SK-N-SH treated with all-trans-retinoic acid at 6 μM for 48 hours (cell line): ENCODE results near the gene TTF2.

Source experiments
- BACH2 ChIP-seq: fragments of 250-450 bp; sonication (Bioruptor Pico); IDR thresholded peaks from 2 replicates; pipeline ENCODE4 v1.9.0; 2021; ENCODE audit warnings: mild to moderate bottlenecking, borderline replicate concordance
- CSDC2 ChIP-seq: fragments of 250-450 bp; sonication (Bioruptor Pico); IDR thresholded peaks from 2 replicates; pipeline ENCODE4 v1.5.0; 2020; ENCODE audit warnings: mild to moderate bottlenecking, moderate library complexity
- CSRNP3 ChIP-seq: fragments of 250-450 bp; sonication (Bioruptor Pico); IDR thresholded peaks from 2 replicates; pipeline ENCODE4 v1.5.1; 2021; ENCODE audit warnings: mild to moderate bottlenecking, moderate library complexity
- ESRRG ChIP-seq: fragments of 250-450 bp; sonication (Bioruptor Pico); IDR thresholded peaks from 2 replicates; pipeline ENCODE4 v1.6.1; 2021; ENCODE audit warnings: mild to moderate bottlenecking
- PPARA ChIP-seq: fragments of 250-450 bp; sonication (Bioruptor Pico); IDR thresholded peaks from 2 replicates; pipeline ENCODE4 v1.5.0; 2020; ENCODE audit warnings: mild to moderate bottlenecking, borderline replicate concordance
- RARB ChIP-seq: fragments of 250-450 bp; sonication (Bioruptor Pico); IDR thresholded peaks from 2 replicates; pipeline ENCODE4 v1.8.0; 2021; ENCODE audit warnings: mild to moderate bottlenecking, moderate library complexity
- SNAI2 ChIP-seq: fragments of 250-450 bp; sonication (Bioruptor Pico); IDR thresholded peaks from 2 replicates; pipeline ENCODE4 v1.5.0; 2020; ENCODE audit warnings: mild to moderate bottlenecking, moderate library complexity
- TCF4 ChIP-seq: fragments of 250-450 bp; sonication (Bioruptor Pico); IDR thresholded peaks from 2 replicates; pipeline ENCODE4 v1.8.0; 2021; ENCODE audit warnings: mild to moderate bottlenecking, moderate library complexity, borderline replicate concordance
- ZC3H10 ChIP-seq: fragments of 250-450 bp; sonication (Bioruptor Pico); IDR thresholded peaks from 2 replicates; pipeline ENCODE4 v1.5.1; 2021; ENCODE audit warnings: mild to moderate bottlenecking, moderate library complexity
- ZFP3 ChIP-seq: fragments of 250-450 bp; sonication (Bioruptor Pico); IDR thresholded peaks from 2 replicates; pipeline ENCODE4 v1.5.0; 2020; ENCODE audit warnings: mild to moderate bottlenecking, moderate library complexity
- ZFP30 ChIP-seq: fragments of 450-650 bp; formaldehyde crosslinking; IDR thresholded peaks from 2 replicates; pipeline ENCODE4 v1.5.0; 2022; ENCODE audit warnings: mild to moderate bottlenecking, moderate library complexity
- ZNF70 ChIP-seq: fragments of 450-650 bp; formaldehyde crosslinking; IDR thresholded peaks from 2 replicates; pipeline ENCODE4 v1.5.0; 2020; ENCODE audit warnings: mild to moderate bottlenecking, moderate library complexity
- TF ChIP-seq, protein P1 (sequence below): fragments of 250-450 bp; sonication (Bioruptor Pico); IDR thresholded peaks from 2 replicates; pipeline ENCODE4 v1.8.0; 2020; ENCODE audit warnings: mild to moderate bottlenecking, moderate library complexity, borderline replicate concordance
- TF ChIP-seq, protein P2 (sequence below): fragments of 250-450 bp; sonication (Bioruptor Pico); IDR thresholded peaks from 2 replicates; pipeline ENCODE4 v1.5.1; 2020; ENCODE audit warnings: low read depth, mild to moderate bottlenecking, moderate library complexity

- TF ChIP-seq ZFP30 (CRISPR knock-in tag) (no peak), RARB (CRISPR knock-in tag) (no peak), ZNF70 (no peak), CSDC2 (CRISPR knock-in tag) (no peak), PPARA (CRISPR knock-in tag) (no peak), TCF4 (CRISPR knock-in tag) (no peak), ZFP3 (CRISPR knock-in tag) (no peak), ZC3H10 (CRISPR knock-in tag) (no peak), ESRRG (no peak), BACH2 (CRISPR knock-in tag) (no peak), CSRNP3 (CRISPR knock-in tag) (no peak), SNAI2 (CRISPR knock-in tag) (no peak)
- TF ChIP-seq, protein P1, sequence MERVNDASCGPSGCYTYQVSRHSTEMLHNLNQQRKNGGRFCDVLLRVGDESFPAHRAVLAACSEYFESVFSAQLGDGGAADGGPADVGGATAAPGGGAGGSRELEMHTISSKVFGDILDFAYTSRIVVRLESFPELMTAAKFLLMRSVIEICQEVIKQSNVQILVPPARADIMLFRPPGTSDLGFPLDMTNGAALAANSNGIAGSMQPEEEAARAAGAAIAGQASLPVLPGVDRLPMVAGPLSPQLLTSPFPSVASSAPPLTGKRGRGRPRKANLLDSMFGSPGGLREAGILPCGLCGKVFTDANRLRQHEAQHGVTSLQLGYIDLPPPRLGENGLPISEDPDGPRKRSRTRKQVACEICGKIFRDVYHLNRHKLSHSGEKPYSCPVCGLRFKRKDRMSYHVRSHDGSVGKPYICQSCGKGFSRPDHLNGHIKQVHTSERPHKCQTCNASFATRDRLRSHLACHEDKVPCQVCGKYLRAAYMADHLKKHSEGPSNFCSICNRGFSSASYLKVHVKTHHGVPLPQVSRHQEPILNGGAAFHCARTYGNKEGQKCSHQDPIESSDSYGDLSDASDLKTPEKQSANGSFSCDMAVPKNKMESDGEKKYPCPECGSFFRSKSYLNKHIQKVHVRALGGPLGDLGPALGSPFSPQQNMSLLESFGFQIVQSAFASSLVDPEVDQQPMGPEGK (CRISPR knock-in tag), result no peak
- TF ChIP-seq, protein P2, sequence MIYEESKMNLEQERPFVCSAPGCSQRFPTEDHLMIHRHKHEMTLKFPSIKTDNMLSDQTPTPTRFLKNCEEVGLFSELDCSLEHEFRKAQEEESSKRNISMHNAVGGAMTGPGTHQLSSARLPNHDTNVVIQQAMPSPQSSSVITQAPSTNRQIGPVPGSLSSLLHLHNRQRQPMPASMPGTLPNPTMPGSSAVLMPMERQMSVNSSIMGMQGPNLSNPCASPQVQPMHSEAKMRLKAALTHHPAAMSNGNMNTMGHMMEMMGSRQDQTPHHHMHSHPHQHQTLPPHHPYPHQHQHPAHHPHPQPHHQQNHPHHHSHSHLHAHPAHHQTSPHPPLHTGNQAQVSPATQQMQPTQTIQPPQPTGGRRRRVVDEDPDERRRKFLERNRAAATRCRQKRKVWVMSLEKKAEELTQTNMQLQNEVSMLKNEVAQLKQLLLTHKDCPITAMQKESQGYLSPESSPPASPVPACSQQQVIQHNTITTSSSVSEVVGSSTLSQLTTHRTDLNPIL (CRISPR knock-in tag), result no peak
Measured at GRCh38 chr1:117029685-117030084, 30.4 kb upstream of the TTF2 start.
